DOHH2 (cell line): ENCODE results near the gene HNF1A.

ENCODE experiments used
- H3F3A ChIP-seq: fragments of 200-600 bp; sonication (generic), shearing (Covaris generic); 2 replicates; pipeline ENCODE4 v1.6.0; 2016; ENCODE audit warnings: antibody characterized with exemption, mild to moderate bottlenecking; ENCODE audit not compliant: control insufficient read depth, insufficient read depth
- H3K27ac ChIP-seq: fragments of 200-600 bp; sonication (generic); 2 replicates; pipeline ENCODE4 v1.5.1; 2014; ENCODE audit warnings: low read depth, mild to moderate bottlenecking, low read length, moderate library complexity
- H3K27me3 ChIP-seq: fragments of 200-600 bp; sonication (generic); 2 replicates; pipeline ENCODE4 v1.6.1; 2014; ENCODE audit warnings: mild to moderate bottlenecking, low read length, mixed read lengths; ENCODE audit not compliant: control insufficient read depth
- H3K36me3 ChIP-seq: fragments of 200-600 bp; sonication (generic); 2 replicates; pipeline ENCODE4 v1.6.1; 2014; ENCODE audit warnings: mild to moderate bottlenecking, low read length, moderate library complexity, mixed read lengths; ENCODE audit not compliant: control insufficient read depth
- H3K4me1 ChIP-seq: fragments of 200-600 bp; sonication (generic); 2 replicates; pipeline ENCODE4 v1.6.1; 2014; ENCODE audit warnings: mild to moderate bottlenecking, low read length, mixed read lengths; ENCODE audit not compliant: control insufficient read depth
- H3K4me2 ChIP-seq: fragments of 200-600 bp; sonication (generic); 2 replicates; pipeline ENCODE4 v1.6.0; 2014; ENCODE audit warnings: mild to moderate bottlenecking, low read length, moderate library complexity
- H3K4me3 ChIP-seq: fragments of 200-600 bp; sonication (generic); 2 replicates; pipeline ENCODE4 v1.5.1; 2014; ENCODE audit warnings: mild to moderate bottlenecking, low read length, mixed read lengths
- H3K79me2 ChIP-seq: fragments of 200-600 bp; sonication (generic); 2 replicates; pipeline ENCODE4 v1.6.1; 2014; ENCODE audit warnings: mild to moderate bottlenecking, low read length, mixed read lengths; ENCODE audit not compliant: control insufficient read depth
- H3K9me2 ChIP-seq: fragments of 200-600 bp; sonication (generic); replicated peaks from 2 replicates; pipeline ENCODE4 v1.6.1; 2014; ENCODE audit warnings: mild to moderate bottlenecking, low read length, mixed read lengths; ENCODE audit not compliant: control insufficient read depth
- H3K9me3 ChIP-seq: fragments of 200-600 bp; sonication (generic); 2 replicates; pipeline ENCODE4 v1.6.1; 2014; ENCODE audit warnings: antibody characterized with exemption, low read length, mixed read lengths; ENCODE audit not compliant: control insufficient read depth, insufficient read depth
- H4K20me1 ChIP-seq: fragments of 200-600 bp; sonication (generic); 2 replicates; pipeline ENCODE4 v1.6.0; 2014; ENCODE audit warnings: low read depth, mild to moderate bottlenecking, antibody characterized with exemption, low read length, moderate library complexity; ENCODE audit not compliant: control insufficient read depth, insufficient read depth
- EZH2phosphoT487 ChIP-seq: fragments of 200-600 bp; sonication (generic); IDR thresholded peaks from 2 replicates; pipeline ENCODE4 v1.6.1; 2017; ENCODE audit warnings: borderline replicate concordance, mild to moderate bottlenecking, antibody characterized with exemption, low read length, moderate library complexity, mixed read lengths
- TF ChIP-seq, protein P1 (sequence below): fragments of 200-600 bp; sonication (generic); IDR thresholded peaks from one replicate; pipeline ENCODE4 v1.5.1; 2014; ENCODE audit warnings: antibody characterized with exemption, mild to moderate bottlenecking, low read depth, low read length; ENCODE audit not compliant: poor library complexity, severe bottlenecking

The HNF1A gene

GRCh38 chr12:120962532-120963020 lies 15.8 kb upstream of the HNF1A start:
- Histone ChIP-seq H3F3A (no peaks in the 10 kb centered on the region), H4K20me1 (no peaks in the 10 kb centered on the region), H3K36me3 (no peaks in the 10 kb centered on the region), H3K4me2 (no peak overlapping the region), H3K27ac (no peak overlapping the region), H3K27me3 (peaks cover 7% of the 10 kb centered on the region), H3K79me2 (no peaks in the 10 kb centered on the region), H3K4me1 (no peaks in the 10 kb centered on the region), H3K9me2 (no peaks in the 10 kb centered on the region), H3K4me3 (no peak overlapping the region), H3K9me3 (no peaks in the 10 kb centered on the region)
- TF ChIP-seq, protein P1, sequence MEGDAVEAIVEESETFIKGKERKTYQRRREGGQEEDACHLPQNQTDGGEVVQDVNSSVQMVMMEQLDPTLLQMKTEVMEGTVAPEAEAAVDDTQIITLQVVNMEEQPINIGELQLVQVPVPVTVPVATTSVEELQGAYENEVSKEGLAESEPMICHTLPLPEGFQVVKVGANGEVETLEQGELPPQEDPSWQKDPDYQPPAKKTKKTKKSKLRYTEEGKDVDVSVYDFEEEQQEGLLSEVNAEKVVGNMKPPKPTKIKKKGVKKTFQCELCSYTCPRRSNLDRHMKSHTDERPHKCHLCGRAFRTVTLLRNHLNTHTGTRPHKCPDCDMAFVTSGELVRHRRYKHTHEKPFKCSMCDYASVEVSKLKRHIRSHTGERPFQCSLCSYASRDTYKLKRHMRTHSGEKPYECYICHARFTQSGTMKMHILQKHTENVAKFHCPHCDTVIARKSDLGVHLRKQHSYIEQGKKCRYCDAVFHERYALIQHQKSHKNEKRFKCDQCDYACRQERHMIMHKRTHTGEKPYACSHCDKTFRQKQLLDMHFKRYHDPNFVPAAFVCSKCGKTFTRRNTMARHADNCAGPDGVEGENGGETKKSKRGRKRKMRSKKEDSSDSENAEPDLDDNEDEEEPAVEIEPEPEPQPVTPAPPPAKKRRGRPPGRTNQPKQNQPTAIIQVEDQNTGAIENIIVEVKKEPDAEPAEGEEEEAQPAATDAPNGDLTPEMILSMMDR: no peak
- TF ChIP-seq EZH2phosphoT487: no peak

DNA sequence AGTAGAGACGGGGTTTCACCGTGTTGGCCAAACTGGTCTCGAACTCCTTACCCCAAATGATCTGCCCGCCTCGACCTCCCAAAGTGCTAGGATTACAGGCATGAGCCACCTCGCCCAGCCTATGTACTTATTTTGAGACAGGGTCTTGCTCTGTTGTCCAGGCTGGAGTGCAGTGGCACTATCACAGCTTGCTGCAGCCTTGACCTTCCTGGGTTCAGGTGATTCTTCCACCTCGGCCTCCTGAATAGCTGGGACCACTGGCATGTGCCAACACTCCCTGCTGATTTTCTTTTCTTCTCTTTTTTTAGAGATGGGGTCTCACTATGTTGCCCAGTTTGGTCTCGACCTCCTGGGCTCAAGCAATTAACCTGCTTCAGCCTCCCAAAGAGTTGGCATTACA lies 14.0 kb upstream of the HNF1A start:
- TF ChIP-seq, protein P1: no peak
- TF ChIP-seq EZH2phosphoT487: no peak
- Histone ChIP-seq H3K4me1 (no peaks in the 10 kb centered on the region), H3K4me3 (no peak overlapping the region), H3K79me2 (no peaks in the 10 kb centered on the region), H3F3A (no peaks in the 10 kb centered on the region), H3K27ac (no peak overlapping the region), H3K4me2 (no peak overlapping the region), H4K20me1 (no peaks in the 10 kb centered on the region), H3K9me3 (no peaks in the 10 kb centered on the region), H3K9me2 (no peaks in the 10 kb centered on the region), H3K27me3 (peaks cover 4% of the 10 kb centered on the region), H3K36me3 (no peaks in the 10 kb centered on the region)

- H3K4me1 ChIP-seq: no peaks in the 10 kb centered on the region
- TF ChIP-seq, protein P1: no peak
- no peak for TF ChIP-seq EZH2phosphoT487
- peaks cover 3% of the 10 kb centered on the region; the same call in 1 of the 2 replicates for H3K27me3 ChIP-seq
- no peaks in the 10 kb centered on the region for H3F3A ChIP-seq
- no peaks in the 10 kb centered on the region for H4K20me1 ChIP-seq
- no peak overlapping the region for H3K4me3 ChIP-seq
- H3K79me2 ChIP-seq: no peaks in the 10 kb centered on the region
- no peak overlapping the region for H3K27ac ChIP-seq
- no peaks in the 10 kb centered on the region for H3K9me3 ChIP-seq
- H3K9me2 ChIP-seq: no peaks in the 10 kb centered on the region
- H3K4me2 ChIP-seq: no peak overlapping the region
- no peaks in the 10 kb centered on the region for H3K36me3 ChIP-seq
These were observed 12.7 kb upstream of the HNF1A start for GRCh38 chr12:120965534-120966091.
